NT2/D1 (cell line): ENCODE results near the gene DDX25.

Source experiments
- SUZ12 ChIP-seq: IDR thresholded peaks from 2 replicates; pipeline ENCODE4 v1.6.1; 2011; ENCODE audit not compliant: insufficient read length, insufficient read depth; ENCODE audit errors: extremely low read depth
- YY1 ChIP-seq: IDR thresholded peaks from 2 replicates; pipeline ENCODE4 v1.6.1; 2011; ENCODE audit not compliant: insufficient read length, insufficient read depth

- TF ChIP-seq YY1 (no peak), SUZ12 (no peak)
These were observed 14.0 kb downstream of the DDX25 start for GRCh38 chr11:125918140-125918840.
